GM21390 (cell line): ENCODE results near the gene SORCS2.

ENCODE experiments used
- ATAC-seq: cut with Tn5 transposase; IDR thresholded peaks from one replicate; pipeline ENCODE4 v1.9.1; 2021; ENCODE audit not compliant: unreplicated experiment

Gene SORCS2

DNA sequence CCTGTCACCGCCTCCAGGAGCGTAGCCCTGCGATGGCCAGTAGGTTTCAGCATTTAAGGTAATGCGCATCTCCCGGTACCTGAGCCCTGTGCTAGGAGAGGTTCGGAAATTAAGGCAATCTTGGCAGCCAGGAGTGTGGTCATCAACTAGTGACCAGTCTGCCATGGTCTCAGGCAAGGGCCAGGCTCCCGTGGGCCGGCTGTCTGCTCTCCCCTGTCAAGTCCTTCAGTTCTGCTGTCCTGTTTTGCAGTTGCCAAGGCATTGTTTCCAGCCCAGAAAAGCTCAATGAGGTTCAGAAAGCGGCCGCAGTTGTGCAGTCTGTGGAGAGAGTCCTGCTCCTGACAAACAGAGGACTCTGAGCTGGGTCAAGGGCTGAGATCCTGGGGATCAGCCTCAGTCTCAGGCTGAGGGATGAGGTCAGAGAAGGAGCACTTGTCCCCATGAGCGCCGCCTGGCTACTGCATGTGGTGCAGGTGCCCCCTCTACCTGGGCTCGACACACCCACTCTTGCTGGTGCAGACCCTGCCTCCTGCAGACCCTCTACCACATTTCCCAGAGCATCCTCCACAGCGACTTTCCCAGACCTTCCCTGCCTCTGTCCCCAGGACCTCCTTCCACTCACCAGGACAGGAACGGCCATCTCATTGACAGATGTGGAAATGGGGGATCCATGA, 295.8 kb downstream of the SORCS2 start:
- no peak for ATAC-seq

DNA sequence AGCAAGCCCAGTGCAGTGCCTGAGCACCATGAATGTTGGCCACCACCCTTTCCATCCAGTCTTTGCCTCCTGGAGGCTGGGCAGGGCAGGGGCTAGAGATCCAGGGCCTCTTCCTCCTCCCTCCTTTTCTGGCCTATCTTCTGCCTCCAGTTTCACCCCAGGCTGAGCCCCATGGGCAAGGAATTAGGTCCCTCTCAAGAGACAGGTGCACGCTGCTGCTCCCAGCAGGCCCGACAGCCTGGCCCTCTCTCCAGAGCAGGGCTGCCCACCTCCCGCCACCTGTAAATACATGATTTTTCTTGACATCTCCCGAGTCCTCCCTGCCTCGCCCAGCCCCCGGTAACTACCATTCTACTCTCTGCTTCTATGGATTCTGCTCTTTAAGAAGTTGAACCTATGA, 299.6 kb downstream of the SORCS2 start:
- no peak for ATAC-seq

DNA sequence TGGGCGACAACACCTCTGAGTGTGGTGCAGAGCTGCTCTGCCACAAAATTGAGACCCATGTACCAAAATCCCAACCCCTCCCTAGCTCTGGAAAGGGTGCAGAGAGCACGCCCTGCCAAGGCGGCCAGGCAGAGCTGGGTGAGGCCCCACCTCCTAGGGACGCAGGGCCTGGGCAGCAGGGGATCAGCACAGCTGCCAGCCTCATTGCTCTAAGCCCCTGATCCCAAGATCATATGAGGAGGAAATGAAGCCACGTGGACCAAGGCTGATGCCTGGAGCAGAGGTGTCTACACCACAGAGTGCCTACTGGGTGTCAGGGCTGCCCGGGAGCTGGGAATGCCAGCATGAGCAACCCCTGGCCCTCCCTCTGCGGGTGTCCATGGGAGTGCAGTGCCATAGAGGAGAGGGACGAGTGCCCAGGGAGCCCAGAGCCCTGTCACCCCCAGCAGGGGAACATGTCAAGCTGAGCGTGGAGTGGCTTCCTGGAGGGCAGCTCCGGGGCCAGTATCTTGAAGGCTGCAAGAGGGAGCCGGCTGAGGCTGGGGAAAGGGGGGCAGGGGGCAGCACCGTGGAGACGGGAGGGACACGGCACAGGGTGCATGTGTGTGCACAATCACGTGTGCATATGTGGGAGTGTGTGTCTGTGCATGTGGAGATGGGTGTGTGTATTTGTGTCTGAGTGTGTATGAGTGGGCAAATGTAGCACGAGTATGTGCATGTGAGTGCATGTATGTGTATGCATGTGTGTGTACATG, 306.3 kb downstream of the SORCS2 start:
- no peak for ATAC-seq

DNA sequence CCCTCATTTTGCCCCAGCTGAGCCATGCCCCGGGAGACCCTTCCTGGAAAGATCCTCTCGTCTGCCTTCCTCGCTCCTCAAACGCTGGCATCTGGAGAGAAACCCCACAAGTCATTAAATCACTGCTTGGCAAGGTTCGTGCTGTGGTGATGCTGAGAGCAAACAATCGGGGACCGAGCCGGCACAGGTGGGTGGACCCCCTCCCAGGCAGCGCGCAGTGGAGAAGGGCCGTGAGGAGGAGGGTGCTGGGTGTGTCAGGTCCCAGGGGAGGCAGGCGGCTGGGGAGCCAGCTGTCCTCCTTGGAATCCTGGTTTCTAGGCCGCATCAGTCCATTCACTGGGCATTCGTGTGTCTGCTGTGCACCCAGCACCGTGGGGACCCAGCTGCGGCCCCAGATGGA, 307.3 kb downstream of the SORCS2 start:
- ATAC-seq: no peak

DNA sequence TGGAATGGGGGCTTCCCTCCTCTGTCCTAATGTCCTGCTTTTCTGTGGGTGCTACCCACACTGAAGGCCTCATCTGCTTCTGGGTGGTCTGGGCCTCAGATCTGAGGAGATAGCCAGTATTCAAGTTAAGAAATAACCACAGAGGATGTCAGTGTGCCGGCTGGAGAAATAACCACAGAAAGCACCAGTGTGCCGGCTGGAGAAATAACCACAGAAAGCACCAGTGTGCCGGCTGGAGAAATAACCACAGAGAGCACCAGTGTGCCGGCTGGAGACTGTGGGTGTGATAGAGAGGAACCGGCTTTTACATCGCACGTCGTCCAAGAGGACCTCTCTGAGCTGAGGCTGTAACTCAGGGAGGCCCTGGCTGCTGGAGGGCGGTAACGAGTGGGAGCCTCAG, 308.1 kb downstream of the SORCS2 start:
- ATAC-seq: no peak

DNA sequence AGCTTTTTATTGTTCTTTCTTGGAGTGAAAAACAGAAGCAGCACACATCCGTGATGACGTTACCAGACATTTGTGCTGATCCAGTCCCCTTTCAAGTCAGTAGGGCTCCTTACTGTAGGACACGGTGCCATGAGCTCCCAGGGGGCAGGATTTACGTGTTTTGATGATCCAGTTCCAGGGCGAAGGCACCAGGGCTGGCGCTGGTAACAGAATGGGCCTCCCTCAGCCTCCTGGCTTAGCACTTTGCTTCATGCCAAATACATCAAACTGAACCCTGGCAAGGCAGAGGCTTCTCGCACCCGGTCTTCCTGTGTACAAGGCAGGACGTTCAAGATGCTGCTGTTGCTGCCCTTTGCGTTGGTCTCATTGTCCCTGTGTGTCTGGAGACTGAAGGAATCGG, 309.0 kb downstream of the SORCS2 start:
- no peak for ATAC-seq

DNA sequence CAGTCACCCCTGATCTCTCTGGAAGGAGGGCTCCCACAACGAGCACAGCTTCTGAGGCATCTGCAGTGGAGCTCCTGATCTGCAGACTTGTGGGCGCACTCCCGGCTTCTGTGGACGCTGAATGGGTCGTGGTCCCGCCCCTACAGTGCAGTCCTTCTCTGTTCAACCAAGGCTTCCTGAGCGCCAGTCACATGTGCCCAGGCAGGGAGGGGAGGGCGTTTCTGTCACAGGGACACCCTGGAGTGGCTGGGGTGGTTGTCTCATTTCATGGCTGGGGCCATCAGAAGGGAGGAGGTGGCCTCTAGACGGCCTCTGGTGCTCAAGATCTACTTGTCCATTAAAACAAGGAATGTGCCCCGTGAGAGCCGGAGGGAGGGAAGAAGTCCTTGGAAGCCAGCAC, 309.5 kb downstream of the SORCS2 start:
- ATAC-seq: no peak

DNA sequence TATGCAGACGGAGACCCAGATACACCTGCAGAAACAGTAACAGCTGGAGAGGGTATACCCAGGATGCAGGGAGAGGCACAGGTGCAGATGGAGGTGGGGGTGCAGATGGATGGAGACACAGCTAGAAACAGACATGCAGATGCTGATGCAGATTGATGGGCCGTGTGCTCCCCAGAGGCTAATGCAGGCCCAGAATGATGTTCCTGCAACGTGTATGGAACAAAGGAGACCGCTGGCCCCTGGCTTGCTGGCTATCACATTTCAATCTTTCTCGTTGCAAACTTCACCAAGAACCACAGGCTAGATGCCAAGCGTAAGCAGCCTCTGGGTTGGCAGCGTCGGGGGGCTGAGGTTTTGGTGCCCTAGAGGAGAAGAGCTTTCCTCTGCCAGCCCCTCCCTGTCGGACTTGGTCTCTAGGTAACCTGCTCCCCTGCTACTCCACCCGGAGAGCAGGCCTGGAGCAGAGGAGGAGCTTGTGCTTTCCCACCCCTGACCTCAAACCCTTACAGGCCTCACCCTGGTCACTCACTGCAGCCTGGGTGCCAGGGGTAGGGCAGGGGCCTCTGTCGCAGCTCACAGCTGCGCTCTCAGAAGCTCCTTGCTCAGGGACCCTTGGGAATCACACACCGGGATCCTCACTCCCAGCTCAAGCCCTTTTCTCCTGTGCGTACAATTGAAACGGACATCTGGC, 311.4 kb downstream of the SORCS2 start:
- no peak for ATAC-seq

DNA sequence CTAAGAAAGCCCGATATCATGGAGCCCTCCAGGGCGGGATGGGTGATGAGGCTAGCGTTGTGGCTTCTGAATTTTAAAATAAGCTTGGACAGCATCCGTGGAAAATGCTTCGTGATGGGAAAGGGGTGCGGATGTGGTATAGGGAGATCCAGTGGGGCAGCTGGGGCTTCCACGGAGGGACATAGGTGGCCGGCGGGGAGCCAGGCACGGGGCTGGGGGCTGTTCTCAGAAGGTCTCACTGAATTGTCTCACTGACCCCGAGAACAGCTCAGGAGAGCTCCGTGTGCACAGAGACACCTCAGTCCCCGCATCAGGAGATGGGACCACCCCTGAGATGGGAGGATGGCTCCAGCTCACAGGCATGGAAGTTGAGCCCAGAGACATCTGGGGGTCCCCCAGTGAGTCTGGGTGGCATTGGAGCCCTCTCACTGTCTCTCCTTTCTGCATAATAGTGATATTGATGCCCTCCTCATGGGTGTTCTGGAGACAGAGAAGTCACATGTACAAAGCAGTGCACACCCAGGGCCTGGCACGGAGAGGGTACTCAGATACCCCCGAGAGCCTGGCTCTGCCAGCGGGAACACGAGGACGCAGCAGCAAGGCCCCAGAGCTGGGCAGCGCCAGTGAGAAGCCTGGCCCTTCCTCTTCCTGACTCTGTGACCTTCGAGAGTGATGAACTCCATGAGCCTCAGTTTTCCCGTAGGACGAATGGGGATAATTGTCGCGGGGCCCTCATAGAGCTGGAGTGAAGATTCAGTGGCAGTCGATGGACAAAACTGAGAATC, 313.0 kb downstream of the SORCS2 start:
- no peak for ATAC-seq

DNA sequence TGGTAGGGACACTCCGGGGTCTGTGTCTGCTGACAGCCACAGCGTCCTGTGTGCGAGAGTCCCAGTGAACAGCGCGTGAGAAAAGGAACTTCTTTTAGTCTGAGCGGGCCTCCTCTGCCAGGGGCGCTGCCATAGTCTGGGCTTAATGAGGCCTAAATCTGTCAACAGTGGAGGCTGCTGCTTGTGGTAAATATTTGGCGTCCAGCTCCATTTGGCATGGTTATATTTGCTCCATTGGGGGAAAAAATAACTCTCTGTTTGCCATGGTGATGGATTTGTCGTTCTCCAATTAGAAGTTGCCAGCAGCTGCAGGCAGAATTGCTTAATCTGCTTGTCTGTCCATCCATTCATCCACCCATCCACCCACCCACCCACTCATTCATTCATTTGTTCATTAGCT, 313.8 kb downstream of the SORCS2 start:
- no peak for ATAC-seq

DNA sequence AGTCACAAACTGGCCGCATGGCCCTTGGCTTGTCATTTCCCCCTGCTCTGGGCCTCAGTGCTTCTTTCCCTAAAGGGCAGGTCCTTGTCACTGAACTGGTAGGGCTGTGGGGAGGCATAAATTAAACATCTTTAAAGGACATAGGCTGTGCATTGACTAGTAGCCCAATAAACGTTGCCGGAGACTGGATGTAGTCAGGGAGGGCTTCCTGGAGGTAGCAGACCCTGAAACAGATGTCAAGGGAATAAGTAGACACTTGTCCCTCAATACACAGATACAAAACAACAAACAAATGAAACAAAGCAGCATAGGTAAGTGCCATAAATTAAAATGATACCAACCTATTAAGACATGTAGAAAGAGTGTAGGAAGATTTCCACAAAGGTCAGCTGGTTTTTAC, 314.2 kb downstream of the SORCS2 start:
- no peak for ATAC-seq

DNA sequence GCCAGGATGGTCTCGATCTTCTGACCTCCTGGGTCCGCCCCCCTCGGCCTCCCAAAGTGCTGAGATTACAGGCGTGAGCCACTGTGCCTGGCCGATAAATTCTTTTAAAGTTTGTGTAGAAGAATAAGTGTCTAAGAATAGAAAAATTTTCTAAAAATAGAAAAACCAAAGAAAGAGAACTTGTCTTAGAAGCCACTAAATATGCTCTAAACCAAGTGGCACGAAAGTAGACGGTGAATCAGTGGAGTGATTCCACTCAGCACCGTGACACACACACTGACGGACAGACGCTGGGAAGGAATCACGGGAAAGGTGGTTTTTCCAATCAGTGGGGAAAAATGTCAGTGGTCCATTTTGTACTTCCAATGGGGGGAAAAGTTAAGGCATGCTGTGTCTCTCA, 315.0 kb downstream of the SORCS2 start:
- no peak for ATAC-seq

DNA sequence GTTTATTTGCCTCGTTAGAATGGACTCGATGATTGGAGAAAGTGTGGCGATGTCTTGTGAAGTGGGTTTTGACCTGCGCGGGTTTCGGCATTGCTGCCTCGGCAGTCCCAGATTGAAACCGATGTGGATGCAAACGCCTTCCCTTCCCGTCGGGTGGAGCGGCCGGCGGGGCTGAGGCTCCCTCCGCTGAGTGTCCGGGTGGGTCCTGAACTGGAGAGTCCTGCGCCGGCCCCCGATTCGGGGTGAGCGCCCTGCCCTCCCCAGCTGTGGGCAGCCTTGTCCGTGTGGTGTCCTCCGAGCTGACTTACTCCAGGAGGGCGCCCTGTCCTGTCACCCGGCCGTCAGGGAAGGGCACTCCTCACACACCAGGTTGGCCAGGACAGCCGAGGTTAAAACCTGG, 317.7 kb downstream of the SORCS2 start:
- no peak for ATAC-seq

DNA sequence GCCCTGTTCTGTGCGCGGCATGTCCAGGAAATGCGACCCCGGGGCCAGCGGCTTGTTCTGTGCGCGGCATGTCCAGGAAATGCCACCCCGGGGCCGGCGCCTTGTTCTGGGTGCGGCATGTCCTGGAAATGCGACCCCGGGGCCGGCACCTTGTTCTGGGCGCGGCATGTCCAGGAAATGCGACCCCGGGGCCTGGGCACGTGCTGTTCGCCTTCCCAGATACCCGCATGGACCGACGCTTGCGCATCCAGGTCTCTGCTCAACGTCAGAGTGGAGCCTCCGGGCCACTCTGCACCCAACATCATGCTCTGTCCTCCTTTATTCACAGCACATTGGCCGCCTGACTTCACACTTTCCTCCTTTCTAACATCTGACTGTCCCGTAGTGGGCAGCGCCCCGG, 318.2 kb downstream of the SORCS2 start:
- no peak for ATAC-seq

DNA sequence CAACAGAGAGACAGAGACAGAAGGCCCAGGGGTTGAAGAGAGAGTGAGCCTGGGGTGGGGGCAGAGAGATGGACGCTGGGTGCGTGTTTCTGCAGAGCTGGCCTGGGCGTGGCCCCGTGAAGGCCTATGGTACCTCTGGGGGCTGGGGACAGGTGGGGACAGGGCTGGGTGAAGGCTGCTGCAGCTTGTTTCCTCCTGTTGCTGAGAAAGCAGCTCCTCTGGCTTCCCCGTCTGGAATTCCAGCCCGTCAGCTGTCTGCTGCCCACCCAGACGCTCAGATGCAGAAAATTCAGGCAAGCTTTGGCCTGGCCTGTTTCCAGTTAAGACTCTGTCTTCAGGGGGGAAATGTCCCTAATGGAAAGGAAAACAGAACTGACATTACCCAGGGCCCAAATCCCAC, 319.2 kb downstream of the SORCS2 start:
- no peak for ATAC-seq

DNA sequence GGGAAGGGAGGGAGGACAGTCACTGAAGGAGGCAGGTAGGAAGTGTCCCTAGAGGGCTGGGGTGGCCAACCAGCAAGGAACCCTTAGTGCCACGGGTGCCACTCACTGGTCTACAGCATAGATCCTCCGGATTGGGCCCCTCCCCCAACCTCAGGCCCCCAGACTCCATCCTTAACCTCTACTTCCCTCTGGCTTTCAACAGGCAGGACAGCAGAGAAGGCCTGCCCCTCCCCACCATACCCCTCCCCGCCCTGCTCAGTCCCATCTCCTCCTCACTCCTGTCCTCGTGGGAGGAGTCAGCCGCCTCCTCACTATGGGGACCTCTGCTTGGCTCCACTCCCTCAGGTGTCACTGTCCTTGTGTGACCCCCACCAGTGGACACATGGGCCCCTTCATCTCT, 320.1 kb downstream of the SORCS2 start:
- no peak for ATAC-seq

DNA sequence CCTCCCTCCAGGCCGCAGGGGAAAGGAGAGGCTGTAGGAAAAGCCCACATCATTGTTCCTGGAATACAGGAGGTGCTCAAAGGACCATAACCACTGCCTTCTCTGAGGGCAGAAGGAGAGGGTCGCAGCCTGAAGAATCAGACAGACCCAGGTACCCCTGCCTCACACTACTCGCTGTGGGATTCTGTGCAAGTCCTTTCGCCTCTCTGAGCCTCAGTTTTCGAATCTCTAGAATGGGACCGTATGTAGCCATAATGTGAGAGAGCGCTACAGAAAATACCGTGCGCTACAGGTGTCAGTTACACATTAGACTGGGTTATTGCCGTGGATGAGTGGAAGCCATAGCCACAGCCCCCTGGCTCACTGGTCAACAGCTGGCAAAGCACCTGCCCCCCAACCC, 320.6 kb downstream of the SORCS2 start:
- ATAC-seq: no peak

DNA sequence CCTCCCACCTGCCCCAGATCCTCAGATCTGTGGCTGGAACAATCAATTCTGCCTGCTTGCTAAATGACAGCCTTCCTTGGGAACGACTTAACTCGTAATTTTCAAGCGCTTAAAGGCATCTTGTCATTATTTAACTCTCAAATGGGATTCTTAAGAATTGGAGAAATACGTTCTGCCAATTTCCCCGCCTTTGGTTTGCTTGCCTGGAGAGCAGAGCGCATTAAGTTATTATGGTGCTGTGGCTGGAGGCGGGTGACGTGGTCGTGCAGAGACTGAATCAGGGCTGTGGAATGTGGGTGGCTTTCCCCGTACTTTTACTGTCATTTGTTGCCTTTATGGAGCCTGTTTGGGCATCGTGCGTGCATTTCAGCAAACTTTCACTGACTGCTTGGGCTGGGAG, 321.3 kb downstream of the SORCS2 start:
- ATAC-seq: no peak

DNA sequence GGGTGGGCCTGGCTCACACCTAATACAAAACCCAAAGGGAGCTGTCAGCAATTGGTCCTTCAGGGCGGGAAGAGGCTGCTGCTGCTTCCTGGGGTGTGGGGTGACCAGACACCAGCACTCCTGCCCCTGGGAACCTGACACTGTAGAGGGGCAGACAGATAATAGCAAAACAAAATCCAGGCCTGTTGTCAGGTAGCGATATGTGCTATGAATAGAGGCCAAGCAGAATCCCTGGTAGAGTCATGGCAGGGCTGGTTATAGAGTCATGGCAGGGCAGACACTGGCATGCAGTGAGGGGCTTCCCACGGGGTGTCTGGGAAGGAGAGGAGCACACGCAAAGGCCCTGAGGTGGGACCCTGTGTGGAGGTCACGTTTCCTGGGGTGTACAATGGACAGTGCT, 321.9 kb downstream of the SORCS2 start:
- no peak for ATAC-seq

DNA sequence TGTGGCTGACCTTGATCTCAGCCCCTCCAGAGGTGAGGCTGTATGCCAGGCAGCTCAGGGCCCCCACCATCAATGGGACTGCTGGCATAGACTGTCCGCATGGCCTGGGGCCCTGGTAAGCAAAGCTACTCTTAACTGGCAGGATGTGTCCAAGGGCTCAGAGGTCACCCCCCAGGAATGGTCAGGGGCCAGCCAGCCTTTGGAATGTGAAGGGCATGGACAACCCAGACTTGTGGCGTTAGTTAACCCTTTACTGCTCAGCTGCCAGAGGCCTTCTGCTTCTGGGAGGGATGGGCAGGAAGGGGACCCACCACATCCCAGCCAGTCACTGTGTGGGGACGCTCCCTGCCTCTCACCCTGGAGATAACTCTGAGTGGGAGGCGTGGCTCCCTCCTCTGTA, 322.5 kb downstream of the SORCS2 start:
- ATAC-seq: no peak

DNA sequence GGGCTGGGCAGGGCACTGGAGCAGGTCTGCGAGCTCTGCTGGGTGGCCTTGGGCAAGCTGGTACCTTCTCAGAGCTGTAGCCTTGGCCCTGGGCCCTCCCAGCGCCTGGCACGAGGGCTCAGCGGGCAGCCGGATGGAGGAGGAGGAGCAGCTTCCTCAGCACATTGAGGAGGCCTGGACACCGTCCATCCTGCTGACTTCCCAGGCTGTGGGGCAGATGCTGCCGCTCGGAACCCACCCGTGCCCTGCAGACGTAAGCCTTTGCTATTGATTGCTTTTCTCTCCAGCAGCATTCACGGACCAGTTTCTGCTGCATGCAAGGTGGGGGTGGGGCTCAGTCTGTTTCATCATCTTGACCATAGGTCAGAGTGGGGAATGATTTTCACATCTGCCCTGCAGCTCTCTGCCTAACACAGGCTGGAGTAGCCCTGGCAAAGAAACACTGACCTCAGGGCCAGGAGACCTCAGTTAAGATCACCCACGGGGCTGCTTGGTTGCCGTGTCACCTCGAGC, 323.1 kb downstream of the SORCS2 start:
- no peak for ATAC-seq
